Urinary bladder (tissue), 4 donors: ENCODE results near the gene KIAA0040. TPM values are rescaled to one million over a fixed set of nuclear protein-coding genes. Genes with fewer than 3 reads are reported as not detected.

Experiments
- DNase-seq: peaks from one replicate; pipeline ENCODE4 v3.0.0-alpha.2; 2015; ENCODE audit errors: extremely low spot score
- H3K27ac ChIP-seq: one replicate; pipeline ENCODE4 v1.5.1; 2013; ENCODE audit warnings: low read depth, mild to moderate bottlenecking, moderate library complexity
- H3K36me3 ChIP-seq: one replicate; pipeline ENCODE4 v1.6.1; 2013; ENCODE audit warnings: mild to moderate bottlenecking, moderate library complexity; ENCODE audit not compliant: insufficient read depth
- H3K4me1 ChIP-seq: one replicate; pipeline ENCODE4 v1.6.1; 2013; ENCODE audit warnings: mild to moderate bottlenecking, moderate library complexity; ENCODE audit not compliant: insufficient read depth
- H3K4me3 ChIP-seq: one replicate; pipeline ENCODE4 v1.5.1; 2013; ENCODE audit warnings: low read depth, low read length
- WGBS: extraction: QIAGEN DNeasy Blood & Tissue Kit; methylation state at CpG from one replicate; pipeline ENCODE4 v1.1.7; 2013; 5-methylcytosine and 5-hydroxymethylcytosine counted together
- polyA plus RNA-seq: library from polyadenylated mRNA; stranded (reverse); fragments of 200-250 nt; gene quantifications from one replicate; pipeline ENCODE4 v1.2.3, GENCODE V29; 2013
- total RNA-seq: library from RNA; depleted of rRNA; stranded (reverse); fragments of >200 nt; gene quantifications from one replicate; pipeline ENCODE4 v1.2.3, GENCODE V29; 2014
- donor health status: healthy with polysubstance abuse.
- donor health status: healthy.

Gene KIAA0040
- total and polyA plus RNA-seq, 2 donors, result 9.3 to 22.0 TPM

DNA sequence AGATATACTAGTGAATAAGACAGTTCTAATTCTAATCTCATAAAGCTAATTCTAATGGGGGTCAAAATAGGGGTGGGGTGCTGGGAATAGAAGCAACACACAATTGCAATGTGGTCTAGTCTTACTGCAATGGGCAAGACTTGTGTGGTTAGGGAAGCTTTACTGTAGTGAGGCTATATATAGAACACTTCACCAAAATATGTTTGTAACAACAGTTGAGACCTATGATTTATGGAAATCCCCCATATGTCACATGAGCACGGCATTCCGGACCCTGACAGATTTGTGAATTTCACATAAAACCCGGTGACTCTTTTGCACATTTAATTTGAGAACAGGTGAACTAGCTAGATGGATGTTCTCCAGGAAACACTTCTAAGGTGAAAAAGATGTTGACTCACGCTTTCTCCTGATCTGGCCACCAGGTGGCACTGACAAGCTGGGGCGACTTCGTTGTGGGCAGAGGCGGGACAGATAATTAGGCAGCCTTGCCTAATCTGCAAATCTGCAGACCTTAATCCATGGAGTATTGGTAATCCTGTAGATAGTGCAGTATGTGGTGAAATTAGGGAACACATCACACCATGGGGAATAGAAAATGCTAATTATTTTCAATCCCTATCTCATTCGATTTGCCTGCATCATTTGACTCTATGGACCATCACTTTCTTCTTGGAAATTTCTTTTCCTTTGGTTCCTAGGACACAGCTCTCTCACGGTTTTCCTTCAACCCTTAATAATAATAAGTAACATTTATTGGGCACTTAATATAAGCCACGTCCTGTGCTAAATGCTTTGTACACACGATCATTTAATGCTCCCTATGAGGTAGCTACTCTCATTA is 37.7 kb downstream of the KIAA0040 start:
- no peak overlapping the region for H3K27ac ChIP-seq
- H3K4me3 ChIP-seq, result no peak overlapping the region
- no peaks in the 10 kb centered on the region for H3K36me3 ChIP-seq
- no peak for DNase-seq
- WGBS, result 29% methylated on average over 11 of the region's 11 CpGs
- no peaks in the 10 kb centered on the region for H3K4me1 ChIP-seq

DNA sequence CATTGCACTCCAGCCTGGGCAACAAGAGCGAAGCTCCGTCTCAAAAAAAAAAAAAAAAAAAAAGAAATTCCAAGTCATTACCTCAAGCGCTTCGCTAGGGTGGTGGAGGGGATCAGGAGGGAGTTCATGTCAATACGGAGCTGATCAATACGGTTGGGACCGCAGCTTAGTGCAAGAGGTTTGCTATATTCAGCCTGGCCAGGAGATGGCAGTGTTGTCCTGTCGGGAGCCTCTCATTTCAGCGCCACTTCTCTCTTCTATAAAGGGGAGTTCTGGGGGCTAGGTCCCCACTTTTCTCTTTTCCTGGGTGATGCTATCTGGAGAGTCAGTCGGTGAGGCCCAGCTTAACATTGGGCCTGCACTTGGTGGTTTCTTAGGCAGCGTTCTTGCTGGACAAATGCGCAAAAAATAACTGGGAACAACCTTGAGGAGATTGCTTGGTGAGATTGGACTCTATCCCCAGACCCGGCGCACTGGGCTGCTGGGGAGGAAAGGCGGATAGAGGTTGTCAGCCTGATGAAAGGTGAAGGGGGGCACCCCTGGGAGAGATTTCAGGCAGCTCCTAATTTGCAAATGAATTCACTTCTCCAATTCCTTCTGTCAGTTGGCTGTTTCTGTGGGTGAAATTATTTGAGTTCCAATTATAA is 40.4 kb downstream of the KIAA0040 start:
- Histone ChIP-seq H3K27ac (no peak overlapping the region), H3K4me1 (no peaks in the 10 kb centered on the region), H3K4me3 (no peak overlapping the region), H3K36me3 (no peaks in the 10 kb centered on the region)
- no peak for DNase-seq
- WGBS, result 7% methylated on average over 15 of the region's 15 CpGs

DNA sequence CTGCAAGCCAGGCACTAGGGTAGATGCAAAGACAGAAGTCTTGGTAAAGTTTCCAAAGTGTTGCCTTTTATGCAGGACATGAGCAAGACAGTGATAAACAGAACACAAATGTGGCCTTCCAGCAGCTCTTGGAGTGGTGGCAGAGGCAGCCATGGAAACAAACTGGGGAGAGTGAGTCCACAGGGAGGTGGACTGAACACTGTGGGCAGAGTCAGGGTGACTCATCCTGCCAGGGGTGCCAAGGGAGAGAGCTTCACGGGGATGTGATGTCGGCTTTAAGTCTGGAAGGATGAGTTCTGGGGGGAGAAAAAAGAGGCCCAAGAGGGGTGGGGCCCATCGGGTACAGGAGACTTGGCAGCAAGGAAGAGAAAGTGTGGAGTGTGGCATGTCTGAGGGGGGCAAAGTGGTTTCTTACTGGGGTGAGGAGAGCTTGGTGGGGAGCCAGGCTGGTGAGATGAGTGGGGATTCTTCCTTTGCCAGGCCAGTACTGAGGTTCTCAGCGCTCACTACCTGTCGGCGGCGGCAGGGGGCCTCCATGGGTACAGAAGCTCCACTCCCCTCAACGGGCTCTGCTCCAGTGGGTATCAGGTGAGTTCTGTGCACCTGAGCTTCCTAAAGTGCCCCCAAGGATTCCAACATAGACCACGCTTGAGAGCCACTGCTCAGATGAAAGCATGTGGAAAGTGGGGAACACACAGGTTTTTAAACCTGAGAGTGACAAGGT is 41.8 kb downstream of the KIAA0040 start:
- Histone ChIP-seq H3K4me1 (no peaks in the 10 kb centered on the region), H3K36me3 (no peaks in the 10 kb centered on the region), H3K4me3 (no peak overlapping the region), H3K27ac (no peak overlapping the region)
- no peak for DNase-seq
- WGBS, result 72% methylated on average over 9 of the region's 9 CpGs

DNA sequence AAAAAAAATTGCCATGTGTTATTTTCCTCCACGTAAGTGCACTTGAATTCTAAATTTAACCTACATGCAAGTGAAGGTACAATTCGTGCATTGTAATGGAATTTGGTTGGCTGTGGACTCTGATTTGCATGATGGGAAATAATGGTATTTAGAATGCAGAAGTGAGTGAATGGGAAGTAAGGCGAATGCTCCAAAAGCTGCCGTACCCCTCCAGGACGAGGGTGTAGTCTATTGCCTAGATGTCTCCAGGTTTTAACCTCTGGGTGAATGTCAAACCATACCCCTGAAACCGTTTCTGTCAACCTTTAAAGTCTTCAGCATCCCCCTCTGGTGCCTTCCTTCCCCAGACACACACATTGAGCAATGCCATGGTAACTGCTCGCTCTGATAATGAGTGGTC is 44.5 kb downstream of the KIAA0040 start:
- DNase-seq, result no peak
- 80% methylated on average over 7 of the region's 7 CpGs for WGBS

DNA sequence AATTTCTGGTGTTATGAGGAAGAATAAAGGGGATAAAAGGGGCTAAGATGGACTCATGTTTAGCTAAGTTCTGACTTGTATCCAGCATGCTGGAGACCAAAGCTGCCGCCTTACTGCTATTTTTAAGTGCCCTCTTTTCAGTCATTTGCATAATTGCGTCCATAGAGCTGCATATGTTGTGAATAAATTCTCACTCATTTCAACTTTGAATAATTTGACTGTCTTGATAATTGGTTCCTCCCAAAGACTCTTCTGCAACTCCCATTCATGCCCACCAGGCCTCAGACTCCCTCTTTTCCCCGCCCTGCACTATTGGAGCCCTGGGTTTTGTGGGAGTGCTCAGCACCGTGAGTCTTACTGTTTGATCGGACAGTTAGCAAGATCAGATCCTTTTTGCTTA is 45.0 kb downstream of the KIAA0040 start:
- WGBS, result 95% methylated on average over 5 of the region's 5 CpGs
- no peak overlapping the region for H3K4me3 ChIP-seq
- DNase-seq, result no peak
- H3K36me3 ChIP-seq, result no peaks in the 10 kb centered on the region
- no peak overlapping the region for H3K27ac ChIP-seq
- H3K4me1 ChIP-seq, result no peaks in the 10 kb centered on the region

More for the DNA sequence above, 44.5 kb downstream of the KIAA0040 start:
- H3K4me1 ChIP-seq, result no peaks in the 10 kb centered on the region
- no peaks in the 10 kb centered on the region for H3K36me3 ChIP-seq
- H3K27ac ChIP-seq, result no peak overlapping the region
- no peak overlapping the region for H3K4me3 ChIP-seq

DNA sequence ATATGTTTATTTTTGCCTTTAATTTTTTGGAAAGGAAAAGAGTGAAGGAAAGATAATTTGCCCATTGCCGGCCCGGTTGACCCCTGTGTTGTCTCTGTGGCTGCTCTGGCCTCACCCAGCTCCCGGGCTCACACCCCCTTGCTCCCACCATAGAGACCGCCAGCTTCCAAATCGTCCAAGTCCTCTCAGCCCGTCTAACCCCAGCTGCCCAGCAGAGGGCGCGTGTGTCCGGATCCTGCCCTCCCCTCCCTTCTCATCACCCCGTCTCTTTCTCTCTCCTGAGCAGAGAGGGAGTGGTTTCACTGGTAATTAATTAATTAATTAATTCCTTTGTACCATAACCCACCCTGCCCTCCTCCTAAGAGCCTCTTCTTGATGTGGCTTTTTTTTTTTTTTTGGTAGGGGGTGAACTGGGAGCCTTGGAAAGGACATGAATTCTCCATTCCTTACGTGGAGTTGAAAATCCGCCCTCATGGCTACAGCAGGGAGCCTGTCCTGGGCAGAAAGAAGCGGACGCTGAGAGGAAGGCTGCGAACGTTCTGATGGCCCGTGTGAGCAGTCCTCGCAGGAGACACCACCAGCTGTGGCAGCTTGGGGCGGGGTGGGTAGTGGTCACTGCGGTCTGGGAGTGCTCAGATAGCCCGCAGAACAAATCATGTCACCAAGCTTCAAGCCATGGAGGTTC is 45.9 kb downstream of the KIAA0040 start:
- Histone ChIP-seq H3K4me1 (no peaks in the 10 kb centered on the region), H3K4me3 (no peak overlapping the region), H3K27ac (no peak overlapping the region), H3K36me3 (no peaks in the 10 kb centered on the region)
- DNase-seq, result no peak
- 33% methylated on average over 21 of the region's 21 CpGs for WGBS

DNA sequence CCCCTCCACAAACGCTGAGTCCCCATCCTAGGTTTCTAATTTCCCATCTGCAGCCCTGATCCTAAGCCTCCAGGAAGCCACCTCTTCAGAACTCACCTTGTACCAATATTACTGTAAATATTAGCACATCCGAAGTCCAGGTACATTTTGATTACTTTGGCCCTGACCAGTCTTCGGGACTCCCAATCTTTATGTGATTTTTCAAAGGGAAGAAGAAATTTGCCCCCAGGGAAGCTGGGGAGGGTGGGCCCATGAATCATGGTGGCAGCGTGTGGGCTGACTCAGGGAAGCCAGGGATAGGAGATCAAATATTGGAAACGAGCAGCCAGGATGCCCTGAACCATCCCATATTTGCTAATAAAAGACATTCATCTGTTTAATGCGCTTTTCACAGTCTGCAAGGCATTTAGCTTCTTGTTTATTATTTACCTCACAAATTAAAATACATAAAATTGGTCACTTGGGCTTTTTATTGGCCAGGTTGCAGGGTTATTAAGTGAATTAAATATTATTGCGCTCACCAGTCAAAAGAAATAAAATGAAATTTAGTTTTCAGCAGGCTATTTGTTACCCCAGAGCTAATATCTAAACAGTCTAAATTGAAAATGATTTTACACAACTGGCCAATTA is 46.6 kb downstream of the KIAA0040 start:
- H3K27ac ChIP-seq, result no peak overlapping the region
- no peak for DNase-seq
- H3K36me3 ChIP-seq, result no peaks in the 10 kb centered on the region
- 61% methylated on average over 7 of the region's 7 CpGs for WGBS
- H3K4me1 ChIP-seq, result no peaks in the 10 kb centered on the region
- H3K4me3 ChIP-seq, result no peak overlapping the region

DNA sequence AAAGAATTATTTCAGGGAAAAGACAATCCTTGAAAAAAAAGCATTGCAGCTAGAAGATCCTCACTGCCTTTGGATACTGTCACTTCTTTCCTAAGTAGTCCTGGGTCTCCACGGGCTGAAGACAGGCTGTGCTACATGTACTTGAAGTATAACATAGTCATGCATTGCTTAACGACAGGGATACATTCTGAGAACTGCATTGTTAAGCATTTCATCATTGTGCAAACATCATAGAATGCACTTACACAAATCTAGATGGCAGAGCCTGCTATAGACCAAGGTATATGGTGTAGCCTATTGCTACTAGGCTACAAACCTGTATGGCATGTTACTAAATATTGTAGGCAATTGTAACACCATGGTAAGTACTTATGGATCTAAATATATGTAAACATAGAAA is 54.0 kb downstream of the KIAA0040 start:
- DNase-seq, result no peak
- 57% methylated on average over 2 of the region's 2 CpGs for WGBS
- no peak overlapping the region for H3K4me3 ChIP-seq
- H3K27ac ChIP-seq, result no peak overlapping the region
- H3K36me3 ChIP-seq, result no peaks in the 10 kb centered on the region
- no peaks in the 10 kb centered on the region for H3K4me1 ChIP-seq

DNA sequence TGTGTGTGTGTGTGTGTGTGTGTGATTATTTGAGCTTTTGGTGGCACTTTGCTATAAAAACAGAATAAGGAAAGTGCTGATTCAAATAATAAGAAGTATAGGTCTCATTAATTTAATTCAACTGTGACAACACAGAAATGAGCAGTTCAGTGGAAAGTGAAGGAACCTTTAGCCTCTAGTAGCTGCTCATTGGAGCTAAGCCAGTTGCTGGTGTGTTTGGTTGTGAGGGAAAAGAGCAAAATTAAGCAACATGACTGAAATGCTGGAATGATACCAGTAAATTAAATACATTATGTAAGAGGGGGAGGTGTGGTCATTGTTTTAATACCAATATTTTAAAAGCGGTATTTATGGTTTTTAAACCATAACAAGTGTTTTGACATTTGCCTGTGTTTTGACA is 55.2 kb downstream of the KIAA0040 start:
- no peaks in the 10 kb centered on the region for H3K4me1 ChIP-seq
- H3K36me3 ChIP-seq, result no peaks in the 10 kb centered on the region
- H3K27ac ChIP-seq, result no peak overlapping the region
- H3K4me3 ChIP-seq, result no peak overlapping the region
- no peak for DNase-seq
- WGBS, result 92% methylated on average over 1 of the region's 1 CpG

DNA sequence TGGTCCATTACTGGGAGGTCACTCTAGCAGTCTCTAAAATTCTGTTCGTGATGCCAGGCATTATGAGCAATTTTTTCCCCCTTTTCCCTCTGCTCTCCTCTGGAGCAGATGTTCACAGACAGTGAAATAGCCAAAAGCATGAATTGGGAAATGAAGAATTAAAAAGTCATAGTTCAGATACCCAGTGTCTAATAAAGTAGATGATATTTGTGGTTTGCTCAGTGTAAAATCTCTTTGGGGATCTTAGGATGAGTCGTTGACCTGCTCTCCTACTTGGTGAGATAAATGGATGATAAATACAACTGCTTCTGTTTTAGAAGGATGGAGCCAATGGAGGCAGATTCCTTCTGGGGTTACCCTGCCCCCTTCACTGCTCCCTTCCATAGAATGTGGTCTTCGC is 56.3 kb downstream of the KIAA0040 start:
- no peak overlapping the region for H3K4me3 ChIP-seq
- no peaks in the 10 kb centered on the region for H3K36me3 ChIP-seq
- H3K27ac ChIP-seq, result no peak overlapping the region
- no peaks in the 10 kb centered on the region for H3K4me1 ChIP-seq
- no peak for DNase-seq
- 72% methylated on average over 3 of the region's 3 CpGs for WGBS

DNA sequence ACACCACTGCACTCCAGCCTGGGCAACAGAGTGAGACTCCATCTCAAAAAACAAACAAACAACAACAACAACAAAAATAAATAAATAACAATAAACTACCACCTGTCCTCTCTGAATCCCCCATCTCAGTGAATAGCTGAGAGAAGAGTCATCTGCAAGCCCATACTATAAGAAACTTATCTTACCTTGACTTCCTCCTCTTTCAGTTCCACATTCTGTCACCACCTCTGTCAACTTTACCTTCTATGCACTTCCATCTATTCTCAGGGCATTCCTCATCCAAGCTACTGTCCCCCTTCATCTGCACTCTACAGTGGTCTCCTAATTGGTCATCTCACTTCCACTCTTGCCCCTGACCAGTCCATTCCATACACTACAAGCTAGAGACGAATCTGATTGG is 58.1 kb downstream of the KIAA0040 start:
- DNase-seq, result no peak
- Histone ChIP-seq H3K36me3 (no peaks in the 10 kb centered on the region), H3K27ac (no peak overlapping the region), H3K4me3 (no peak overlapping the region), H3K4me1 (no peaks in the 10 kb centered on the region)
- 85% methylated on average over 1 of the region's 1 CpG for WGBS

DNA sequence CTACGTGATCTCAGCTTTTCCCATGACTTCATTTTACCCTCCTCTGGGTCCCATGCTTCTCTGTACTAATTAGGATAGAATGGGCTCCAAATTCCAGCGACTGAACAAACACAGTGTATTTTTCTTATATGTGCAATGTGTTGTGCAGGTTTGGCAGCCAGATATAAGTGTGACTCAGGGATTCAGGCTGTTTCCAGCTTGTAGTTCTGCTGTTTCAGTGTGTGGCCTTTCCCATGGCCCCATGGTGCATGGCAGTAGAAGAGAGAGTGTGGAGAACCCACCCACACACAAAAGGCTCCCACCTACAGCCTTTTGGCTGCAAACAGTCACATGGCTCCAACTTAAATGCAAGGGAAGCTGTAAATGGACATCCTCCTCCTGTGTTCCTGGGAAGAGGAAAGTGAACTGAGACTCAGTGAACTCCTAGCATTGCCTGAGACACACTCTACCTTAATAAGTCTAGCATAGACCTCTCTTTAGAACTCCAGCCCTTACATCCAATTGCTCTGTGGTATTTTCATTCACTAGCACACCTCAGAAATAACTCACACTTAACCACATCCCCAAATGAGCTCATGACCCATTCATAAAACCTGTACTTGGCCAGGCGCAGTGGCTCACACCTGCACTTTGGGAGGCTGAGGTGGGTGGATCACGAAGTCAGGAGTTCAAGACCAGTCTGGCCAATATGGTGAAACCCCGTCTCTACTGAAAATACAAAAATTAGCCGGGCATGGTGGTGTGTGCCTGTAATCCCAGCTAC is 58.7 kb downstream of the KIAA0040 start:
- Histone ChIP-seq H3K27ac (no peak overlapping the region), H3K4me1 (no peaks in the 10 kb centered on the region), H3K4me3 (no peak overlapping the region), H3K36me3 (no peaks in the 10 kb centered on the region)
- no peak for DNase-seq
- 92% methylated on average over 6 of the region's 6 CpGs for WGBS
